GM21390 (cell line): Measurements from ENCODE around the gene MICB.
"Not testable (repeated sequence)": the region's sequence is repeated elsewhere in the genome, so short reads cannot be mapped to it uniquely, and the experiment has no call there.

Experiments
- ATAC-seq: cut with Tn5 transposase; IDR thresholded peaks from one replicate; pipeline ENCODE4 v1.9.1; 2021; ENCODE audit not compliant: unreplicated experiment

MICB gene

GRCh38 chr6:31498748-31499147 lies 803 bp downstream of the MICB start:
- ATAC-seq: no peak

- ATAC-seq: not testable (repeated sequence)
These were observed 1.7 kb downstream of the MICB start for GRCh38 chr6:31499648-31500047.

GRCh38 chr6:31502586-31502985 lies 4.6 kb downstream of the MICB start:
- no peak for ATAC-seq

GRCh38 chr6:31509036-31509435 lies 11.1 kb downstream of the MICB start:
- ATAC-seq: not testable (repeated sequence)

DNA sequence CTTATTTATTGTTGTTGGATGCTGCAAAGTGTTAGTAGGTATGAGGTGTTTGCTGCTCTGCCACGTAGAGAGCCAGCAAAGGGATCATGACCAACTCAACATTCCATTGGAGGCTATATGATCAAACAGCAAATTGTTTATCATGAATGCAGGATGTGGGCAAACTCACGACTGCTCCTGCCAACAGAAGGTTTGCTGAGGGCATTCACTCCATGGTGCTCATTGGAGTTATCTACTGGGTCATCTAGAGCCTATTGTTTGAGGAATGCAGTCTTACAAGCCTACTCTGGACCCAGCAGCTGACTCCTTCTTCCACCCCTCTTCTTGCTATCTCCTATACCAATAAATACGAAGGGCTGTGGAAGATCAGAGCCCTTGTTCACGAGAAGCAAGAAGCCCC lies 12.1 kb downstream of the MICB start:
- ATAC-seq: no peak

- ATAC-seq: no peak
These were observed 15.7 kb downstream of the MICB start for GRCh38 chr6:31513456-31514165.

DNA sequence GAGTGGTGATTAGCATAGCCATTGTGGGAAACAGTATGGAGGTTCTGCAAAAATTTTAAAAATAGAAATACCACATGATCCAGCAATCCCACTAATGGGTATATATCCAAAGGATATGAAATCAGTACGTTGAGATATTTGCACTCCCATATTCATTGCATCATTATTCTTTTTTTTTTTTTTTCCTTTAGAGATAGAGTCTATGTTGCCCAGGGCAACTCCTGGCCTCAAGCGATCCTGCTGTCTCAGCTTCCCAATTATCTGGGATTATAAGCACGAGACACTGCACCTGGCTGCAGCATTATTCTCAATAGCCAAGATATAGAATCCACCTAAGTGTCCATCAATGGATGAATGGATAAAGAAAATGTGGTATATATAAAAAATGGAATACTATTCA lies 23.9 kb downstream of the MICB start:
- no peak for ATAC-seq

- no peak for ATAC-seq
These were observed 27.6 kb downstream of the MICB start for GRCh38 chr6:31525553-31525931.

DNA sequence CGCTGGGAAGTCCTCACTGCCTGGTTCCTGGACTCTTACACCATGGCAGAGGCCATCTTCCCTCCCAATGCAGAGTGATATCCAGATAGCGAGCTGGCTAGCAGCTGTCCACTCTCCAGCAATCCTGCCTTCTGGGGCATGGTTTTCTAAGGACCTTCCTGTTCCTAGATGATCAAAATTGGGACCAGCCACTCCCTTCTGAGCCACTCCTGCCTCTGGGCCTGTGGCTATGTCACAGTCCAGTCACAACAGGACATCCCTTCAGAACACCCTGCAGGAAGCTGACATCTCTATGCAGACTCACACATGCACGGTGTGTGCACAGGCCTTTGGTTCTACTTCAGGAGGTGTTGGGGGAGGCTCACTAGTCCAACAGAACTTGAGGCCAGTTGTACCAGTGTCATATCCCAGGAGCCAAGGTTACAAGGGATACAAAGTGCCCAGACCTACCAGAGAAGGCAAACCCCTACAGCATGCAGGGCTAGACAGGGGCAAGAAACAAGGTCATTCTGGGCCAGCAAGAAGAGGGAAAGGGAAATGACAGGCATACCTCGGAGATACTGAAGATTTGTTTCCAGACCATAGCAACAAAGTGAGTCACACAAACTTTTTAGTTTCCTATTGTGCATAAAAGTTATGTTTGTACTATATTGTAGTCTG lies 28.1 kb downstream of the MICB start:
- ATAC-seq: no peak

- no peak for ATAC-seq
These were observed 30.4 kb downstream of the MICB start for GRCh38 chr6:31528307-31528777.

GRCh38 chr6:31528821-31529328 lies 30.9 kb downstream of the MICB start, which contains the start of gene MCCD1:
Gene MCCD1, plus strand, starts transcription at chr6:31528962. Its CDS starts 53 bp downstream, at chr6:31529015.
- ATAC-seq: no peak

DNA sequence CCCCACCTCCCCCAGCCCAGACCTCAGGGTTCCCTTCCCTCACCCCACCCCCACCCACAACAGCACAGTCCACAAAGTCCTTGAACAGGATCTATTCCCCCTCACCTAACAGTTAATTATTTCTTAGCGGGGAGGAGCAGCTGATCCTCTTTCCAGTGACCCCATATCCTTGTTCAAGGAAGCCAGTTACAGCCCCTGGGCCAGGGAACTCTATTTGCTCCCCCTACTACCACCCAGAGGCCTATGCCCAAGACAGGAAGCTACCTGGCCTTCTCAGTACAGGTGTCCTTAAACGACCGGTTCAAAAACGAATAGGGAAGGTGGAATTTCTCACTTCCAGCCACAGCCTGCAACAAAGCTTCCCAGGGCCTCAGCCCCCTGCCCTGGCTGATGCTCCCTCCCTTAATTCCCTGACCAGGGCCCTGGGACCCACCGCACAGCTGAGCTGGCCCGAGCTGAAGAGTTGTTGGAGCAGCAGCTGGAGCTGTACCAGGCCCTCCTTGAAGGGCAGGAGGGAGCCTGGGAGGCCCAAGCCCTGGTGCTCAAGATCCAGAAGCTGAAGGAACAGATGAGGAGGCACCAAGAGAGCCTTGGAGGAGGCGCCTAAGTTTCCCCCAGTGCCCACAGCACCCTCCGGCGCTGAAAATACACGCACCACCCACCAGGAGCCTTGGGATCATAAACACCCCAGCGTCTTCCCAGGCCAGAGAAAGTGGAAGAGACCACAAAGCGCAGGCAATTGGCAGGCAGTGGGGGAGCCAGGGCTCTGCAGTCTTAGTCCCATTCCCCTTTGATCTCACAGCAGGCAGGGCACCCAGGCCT lies 31.6 kb downstream of the MICB start:
- ATAC-seq: no peak

GRCh38 chr6:31530659-31531058 lies 32.7 kb downstream of the MICB start:
- ATAC-seq: no peak

GRCh38 chr6:31531162-31531561 lies 33.2 kb downstream of the MICB start:
- no peak for ATAC-seq

DNA sequence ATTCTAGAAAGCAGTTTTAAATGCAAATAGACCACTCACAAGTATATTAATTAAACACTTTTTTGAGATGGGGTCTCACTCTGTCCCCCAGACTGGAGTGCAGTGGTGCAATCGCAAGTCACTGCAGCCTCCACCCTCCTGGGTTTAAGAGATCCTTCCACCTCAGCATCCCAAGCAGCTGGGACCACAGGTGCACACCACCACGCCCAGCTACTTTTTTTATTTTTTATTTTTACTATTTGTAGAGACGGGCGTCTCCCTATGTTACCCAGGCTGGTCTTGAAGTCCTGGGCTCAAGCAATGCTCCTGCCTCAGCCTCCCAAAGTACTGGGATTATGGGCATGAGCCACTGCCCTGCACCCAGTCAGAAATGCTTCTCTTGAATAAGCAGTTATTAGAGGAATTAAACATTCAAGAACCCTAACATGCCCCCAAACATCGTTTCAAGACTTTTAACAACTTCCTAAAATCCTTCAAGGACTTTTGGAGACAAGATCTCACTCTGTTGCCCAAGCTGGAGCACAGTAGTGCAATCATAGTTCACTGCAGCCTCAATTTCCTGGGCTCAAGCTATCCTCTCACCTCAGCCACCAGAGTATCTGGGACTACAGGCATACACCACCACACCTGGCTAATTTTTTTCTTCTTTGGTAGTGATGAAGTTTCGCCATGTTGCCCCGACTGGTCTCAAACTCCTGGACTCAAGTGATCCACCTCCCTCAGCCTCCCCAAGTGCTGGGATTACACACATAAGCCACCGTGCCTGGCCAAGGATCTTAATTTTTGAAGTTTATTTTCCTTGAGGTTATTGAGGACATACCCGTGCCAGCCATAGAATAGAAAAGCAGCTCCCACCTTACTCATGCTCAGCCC lies 34.1 kb downstream of the MICB start:
- no peak for ATAC-seq

DNA sequence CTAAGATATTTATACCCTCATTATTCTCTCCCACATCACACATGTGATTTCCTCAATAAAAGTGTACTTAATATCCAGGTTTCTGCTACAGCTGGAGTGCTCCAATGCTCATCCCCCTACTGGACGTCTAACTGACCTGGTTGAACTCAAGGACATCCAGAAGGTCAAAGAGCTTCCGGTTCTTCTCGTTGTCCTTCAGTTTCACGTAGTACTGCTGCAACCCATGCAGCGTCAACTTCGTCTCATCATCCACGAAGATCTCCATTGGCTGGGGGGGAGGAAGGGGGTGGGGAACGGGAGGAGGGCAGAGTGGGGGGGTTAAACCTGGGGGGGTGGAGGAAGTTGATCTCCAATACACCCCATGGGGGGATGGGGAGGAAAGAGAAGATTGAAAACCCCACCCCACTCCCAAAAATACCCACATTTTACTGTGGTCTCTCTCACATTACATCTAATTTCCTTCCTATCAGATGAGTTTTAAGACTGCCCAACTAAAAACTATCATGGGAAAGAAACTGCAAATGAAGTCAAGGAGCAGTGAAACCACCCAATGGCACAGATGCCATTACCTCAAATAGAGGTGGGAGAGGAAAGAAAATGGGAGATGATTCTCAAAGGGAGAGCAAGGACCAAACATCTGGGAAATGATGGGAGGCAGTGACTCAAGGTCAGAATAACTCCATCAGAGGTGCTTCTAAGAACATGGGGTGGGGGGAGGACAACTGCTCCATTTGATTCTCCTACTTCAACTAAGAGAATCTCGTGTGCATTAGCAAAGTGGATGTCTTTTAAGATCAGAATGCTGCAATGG lies 34.9 kb downstream of the MICB start:
- ATAC-seq: no peak

- ATAC-seq: no peak
These were observed 35.5 kb downstream of the MICB start for GRCh38 chr6:31533455-31533841.

GRCh38 chr6:31534011-31534410 lies 36.1 kb downstream of the MICB start:
- ATAC-seq: no peak

GRCh38 chr6:31534521-31535040 lies 36.6 kb downstream of the MICB start:
- ATAC-seq: no peak
